WTC11 (cell line): ENCODE data around the gene AKT2. TPM values are rescaled to one million over a fixed set of nuclear protein-coding genes. Genes with fewer than 3 reads are reported as not detected.

Experiments used
- ATAC-seq: fragments of 200-7000 bp; cut with Tn5 transposase; 2 replicates; pipeline ENCODE4 v1.10.0; 2021; ENCODE audit warnings: mild to moderate bottlenecking, moderate library complexity
- CTCF ChIA-PET: fragments of 300-600 bp; sonication (Branson Sonifier 250); formaldehyde crosslinking; loops from one replicate; lab custom pipeline; 2021; ENCODE audit warnings: antibody characterized with exemption; lab: Charles Lee
- POLR2A ChIA-PET: fragments of 350-600 bp; sonication (Branson Sonifier 250); formaldehyde crosslinking; loops from one replicate; lab custom pipeline; 2021; ENCODE audit warnings: antibody characterized with exemption; lab: Charles Lee
- DNase-seq: peaks from one replicate; pipeline ENCODE4 v3.0.0; 2021; ENCODE audit warnings: low spot score
- H3K27ac Mint-ChIP-seq: 2 replicates; pipeline ENCODE4 v1.8.0; 2021; ENCODE audit warnings: mixed read lengths
- H3K27me3 Mint-ChIP-seq: 2 replicates; pipeline ENCODE4 v1.8.0; 2021; ENCODE audit warnings: low read depth, mild to moderate bottlenecking, moderate library complexity, mixed read lengths
- H3K36me3 Mint-ChIP-seq: 2 replicates; pipeline ENCODE4 v1.8.0; 2021; ENCODE audit warnings: mixed read lengths
- H3K4me1 Mint-ChIP-seq: 2 replicates; pipeline ENCODE4 v1.8.0; 2022; ENCODE audit warnings: mixed read lengths
- H3K4me3 Mint-ChIP-seq: 2 replicates; pipeline ENCODE4 v1.8.0; 2021; ENCODE audit warnings: mild to moderate bottlenecking, moderate library complexity, mixed read lengths
- H3K9me3 Mint-ChIP-seq: 2 replicates; pipeline ENCODE4 v1.8.0; 2021; ENCODE audit warnings: mixed read lengths
- AR ChIP-seq: fragments of 250-450 bp; sonication (Bioruptor Pico); IDR thresholded peaks from 2 replicates; pipeline ENCODE4 v1.9.0; 2021; ENCODE audit warnings: mild to moderate bottlenecking
- ATF3 ChIP-seq: sonication (generic); formaldehyde crosslinking; conservative IDR thresholded peaks from 2 replicates; pipeline ENCODE4 v1.8.1; 2022; ENCODE audit warnings: mild to moderate bottlenecking, missing genetic modification reagents
- CDX4 ChIP-seq: fragments of 250-450 bp; sonication (Bioruptor Pico); IDR thresholded peaks from 2 replicates; pipeline ENCODE4 v1.9.0; 2021; ENCODE audit warnings: moderate library complexity, mild to moderate bottlenecking, inconsistent platforms, borderline replicate concordance
- E2F4 ChIP-seq: sonication (generic); formaldehyde crosslinking; IDR thresholded peaks from 2 replicates; pipeline ENCODE4 v1.8.1; 2022; ENCODE audit warnings: low read depth, mild to moderate bottlenecking, moderate library complexity, missing genetic modification reagents, borderline replicate concordance
- FOXP4 ChIP-seq: sonication (generic); formaldehyde crosslinking; IDR thresholded peaks from 2 replicates; pipeline ENCODE4 v1.8.0; 2022; ENCODE audit warnings: mild to moderate bottlenecking, missing genetic modification reagents
- NFE2L1 ChIP-seq: sonication (generic); formaldehyde crosslinking; IDR thresholded peaks from 2 replicates; pipeline ENCODE4 v1.8.1; 2023; ENCODE audit warnings: missing genetic modification reagents
- PRDM15 ChIP-seq: sonication (generic); formaldehyde crosslinking; IDR thresholded peaks from 2 replicates; pipeline ENCODE4 v1.8.0; 2022; ENCODE audit warnings: missing genetic modification reagents
- RELA ChIP-seq: sonication (generic); formaldehyde crosslinking; IDR thresholded peaks from 2 replicates; pipeline ENCODE4 v1.8.1; 2022; ENCODE audit warnings: missing genetic modification reagents, mild to moderate bottlenecking, borderline replicate concordance
- TEAD4 ChIP-seq: sonication (generic); formaldehyde crosslinking; IDR thresholded peaks from 2 replicates; pipeline ENCODE4 v1.8.0; 2022; ENCODE audit warnings: mild to moderate bottlenecking, missing genetic modification reagents
- TP53 ChIP-seq: sonication (generic); formaldehyde crosslinking; IDR thresholded peaks from 2 replicates; pipeline ENCODE4 v1.8.1; 2023; ENCODE audit warnings: mild to moderate bottlenecking, missing genetic modification reagents
- ZBTB43 ChIP-seq: sonication (generic); formaldehyde crosslinking; IDR thresholded peaks from 2 replicates; pipeline ENCODE4 v1.8.1; 2023; ENCODE audit warnings: mild to moderate bottlenecking, missing genetic modification reagents
- ZNF281 ChIP-seq: sonication (generic); formaldehyde crosslinking; IDR thresholded peaks from 2 replicates; pipeline ENCODE4 v1.8.0; 2023; ENCODE audit warnings: mild to moderate bottlenecking, missing genetic modification reagents
- ZNF416 ChIP-seq: fragments of 250-450 bp; sonication (Bioruptor Pico); IDR thresholded peaks from 2 replicates; pipeline ENCODE4 v1.9.0; 2021; ENCODE audit warnings: mild to moderate bottlenecking, inconsistent platforms
- total RNA-seq: library from RNA; stranded (reverse); gene quantifications from 3 replicates; pipeline ENCODE4 v1.2.3, GENCODE V29; 2021

Gene AKT2
- total RNA-seq, 1 experiment from 2014 or later: 156 TPM

- no peak for TF ChIP-seq PRDM15 (CRISPR knock-in tag)
- no peak for TF ChIP-seq AR (CRISPR knock-in tag)
- no peak for TF ChIP-seq ZBTB43 (CRISPR knock-in tag)
- no peak for TF ChIP-seq ZNF281 (CRISPR knock-in tag)
- TF ChIP-seq NFE2L1 (CRISPR knock-in tag): no peak
- TF ChIP-seq TEAD4 (CRISPR knock-in tag): no peak
- TF ChIP-seq, all 79 proteins: peak for 0
These were observed 51.2 kb downstream of the AKT2 start (continued) for GRCh38 chr19:40233811-40234389.

GRCh38 chr19:40232949-40233810 lies 52.0 kb downstream of the AKT2 start:
- CTCF ChIA-PET: interaction anchor here (0.5 to 3.5 kb wide), 5 partner anchors 15 to 141 kb away, joined by 5 to 28 read pairs (median 5); partner anchors contain the start of gene TTC9B
- H3K9me3 Mint-ChIP-seq: no peaks in the 10 kb centered on the region
- POLR2A ChIA-PET: no interaction called here
- peaks cover 11% of the 10 kb centered on the region; the same call in 1 of the 2 replicates for H3K36me3 Mint-ChIP-seq
- peaks cover 29% of the 10 kb centered on the region for H3K4me1 Mint-ChIP-seq
- DNase-seq (no peak), ATAC-seq (no peak)
- H3K4me3 Mint-ChIP-seq: no peak overlapping the region
- peaks cover 2% of the 10 kb centered on the region for H3K27me3 Mint-ChIP-seq
- H3K27ac Mint-ChIP-seq: no peak overlapping the region
- TF ChIP-seq ATF3 (no peak), PRDM15 (CRISPR knock-in tag) (no peak), ZNF416 (CRISPR knock-in tag) (no peak), CDX4 (CRISPR knock-in tag) (no peak), TP53 (CRISPR knock-in tag) (no peak), FOXP4 (CRISPR knock-in tag) (no peak), RELA (CRISPR knock-in tag) (no peak), E2F4 (no peak)
